Colon (tissue), 2 donors: ENCODE measurements around the gene MAP3K10.
"Not testable (repeated sequence)": the region's sequence is repeated elsewhere in the genome, so short reads cannot be mapped to it uniquely, and the experiment has no call there.

Source experiments
- FAIRE-seq: peaks from 2 replicates; lab custom pipeline; 2012; peaks lifted over from hg19 to GRCh38; lab: Jason Lieb, UNC
- donor health status: control.
- donor health status: control.

Gene MAP3K10

DNA sequence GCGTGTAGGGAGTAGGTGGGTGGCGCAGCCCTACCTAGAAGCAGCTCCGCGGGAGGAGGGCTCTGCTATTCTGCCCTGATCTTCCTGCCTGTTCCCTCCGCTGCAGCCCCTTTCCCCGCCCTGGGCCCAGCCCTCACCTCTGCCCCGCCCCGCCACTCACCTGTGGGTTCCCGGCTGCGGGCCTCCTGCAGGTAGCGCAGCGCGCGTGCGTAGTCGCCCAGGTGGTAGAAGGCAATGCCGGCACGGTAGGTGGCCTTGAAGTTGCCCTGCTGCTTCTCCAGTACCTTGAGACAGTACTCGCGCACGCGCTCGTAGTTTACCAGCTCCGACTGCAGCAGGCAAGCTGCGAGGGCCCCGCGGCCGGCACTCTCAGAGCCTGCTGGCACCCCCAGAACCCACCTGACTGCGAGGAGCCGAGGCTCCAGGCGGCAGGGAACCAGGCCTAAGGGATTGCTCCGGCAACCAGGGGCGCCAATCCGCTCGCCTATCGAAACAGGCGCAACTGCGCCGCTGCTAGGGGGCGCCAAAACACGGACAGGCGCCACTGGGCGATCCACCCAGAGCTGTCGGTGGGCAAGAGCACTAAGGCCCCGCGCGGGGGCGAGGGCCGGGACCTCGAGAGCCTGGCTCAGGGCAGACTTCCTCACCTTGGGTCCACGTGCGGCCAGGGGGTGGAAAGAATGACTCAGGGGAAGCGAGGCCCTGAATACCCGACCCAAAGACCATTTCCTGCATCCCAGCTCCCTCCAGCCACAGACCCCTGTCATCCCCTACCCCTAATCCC, 26.0 kb downstream of the MAP3K10 start:
- no peak for FAIRE-seq

DNA sequence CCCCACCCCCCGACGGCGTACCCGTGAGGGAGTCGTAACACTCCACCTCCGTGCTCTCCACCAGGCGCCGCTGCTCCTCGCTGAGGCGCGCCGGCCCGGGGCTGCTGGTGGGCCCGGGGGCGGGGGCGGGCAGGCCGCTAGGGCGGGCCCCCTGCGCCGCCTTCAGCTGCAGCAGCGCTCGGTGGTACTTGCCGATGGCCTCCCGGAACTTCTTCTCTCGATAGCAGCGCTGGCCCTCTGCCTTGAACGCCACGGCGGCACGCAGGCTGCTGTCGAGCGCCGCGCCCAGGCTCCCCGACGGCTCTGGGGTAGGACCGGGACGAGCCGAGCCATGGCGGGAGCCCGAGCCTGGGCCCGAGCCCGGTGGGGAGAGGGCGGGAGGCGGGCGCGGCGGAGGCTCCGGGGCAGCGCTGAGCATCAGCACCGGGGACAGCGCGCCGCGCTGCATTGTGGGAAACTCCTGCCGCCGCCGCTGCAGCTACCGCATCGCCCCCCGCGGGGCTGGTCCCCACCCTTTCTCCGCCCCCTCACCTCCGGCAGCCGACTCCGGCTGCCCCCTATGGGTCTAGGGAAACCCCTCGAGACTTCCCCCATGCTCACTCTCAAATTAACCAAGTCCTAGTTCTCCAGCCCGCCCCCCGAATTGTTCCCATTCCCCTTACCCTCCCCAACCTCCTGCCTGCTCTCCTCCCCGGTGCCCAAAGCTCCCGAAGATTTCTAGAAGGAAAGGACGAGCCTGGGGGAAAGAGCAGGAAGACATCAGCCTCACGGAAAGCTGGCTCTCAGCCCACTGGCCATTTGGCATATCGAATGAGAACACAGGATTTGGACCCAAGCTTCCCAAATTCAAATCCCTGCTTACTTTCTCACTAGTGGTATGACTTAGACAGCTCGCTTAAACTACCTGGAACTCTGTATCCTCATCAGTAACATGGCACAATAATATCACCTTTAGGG, 27.0 kb downstream of the MAP3K10 start, which contains the start of gene TTC9B:
TTC9B (minus strand) TSS at position 451 of the 957 bp plus-strand sequence; CDS start at position 448, 3 bp downstream.
- no peak for FAIRE-seq

DNA sequence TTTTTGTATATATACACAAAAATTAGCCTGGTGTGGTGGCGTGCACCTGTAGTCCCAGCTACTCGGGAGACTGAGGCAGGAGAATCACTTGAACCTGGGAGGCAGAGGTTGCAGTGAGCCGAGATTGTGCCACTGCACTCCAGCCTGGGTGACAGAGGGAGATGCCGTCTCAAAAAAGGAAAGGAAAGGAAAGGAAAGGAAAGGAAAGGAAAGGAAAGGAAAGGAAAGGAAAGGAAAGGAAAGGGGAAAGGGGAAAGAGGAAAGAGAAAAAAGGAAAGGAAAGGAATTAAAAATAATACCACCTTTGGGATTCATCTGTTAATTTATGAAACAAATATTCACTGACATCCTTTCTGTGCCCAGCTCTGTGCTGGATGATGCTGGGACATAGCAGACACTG, 27.8 kb downstream of the MAP3K10 start:
- FAIRE-seq = not testable (repeated sequence)

DNA sequence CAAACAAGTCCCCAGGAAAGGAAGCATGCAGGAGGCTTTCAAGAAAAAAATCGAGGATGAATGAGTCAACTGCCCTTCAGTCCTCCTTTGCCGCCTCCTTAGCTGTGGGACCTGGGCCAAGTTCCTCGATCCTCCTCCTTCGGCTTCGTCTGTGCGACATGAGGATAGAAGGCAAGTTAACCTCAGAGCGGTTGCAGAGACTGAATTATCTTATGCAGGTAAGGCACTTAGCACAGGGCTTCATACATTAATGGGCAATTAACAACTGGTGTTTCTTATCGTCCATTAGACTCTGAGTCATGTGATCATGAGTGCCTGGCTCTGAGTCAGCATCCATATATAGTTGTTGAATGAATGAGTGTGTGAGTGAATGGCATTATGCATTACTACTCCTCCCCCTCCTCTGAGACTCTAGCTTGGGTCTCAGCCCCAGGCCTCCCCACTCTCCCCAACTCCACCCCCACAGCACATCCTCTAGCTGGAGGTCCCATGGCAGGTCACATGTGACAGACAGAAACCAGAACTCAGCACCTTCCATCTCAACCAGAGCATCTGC, 28.6 kb downstream of the MAP3K10 start:
- no peak for FAIRE-seq

DNA sequence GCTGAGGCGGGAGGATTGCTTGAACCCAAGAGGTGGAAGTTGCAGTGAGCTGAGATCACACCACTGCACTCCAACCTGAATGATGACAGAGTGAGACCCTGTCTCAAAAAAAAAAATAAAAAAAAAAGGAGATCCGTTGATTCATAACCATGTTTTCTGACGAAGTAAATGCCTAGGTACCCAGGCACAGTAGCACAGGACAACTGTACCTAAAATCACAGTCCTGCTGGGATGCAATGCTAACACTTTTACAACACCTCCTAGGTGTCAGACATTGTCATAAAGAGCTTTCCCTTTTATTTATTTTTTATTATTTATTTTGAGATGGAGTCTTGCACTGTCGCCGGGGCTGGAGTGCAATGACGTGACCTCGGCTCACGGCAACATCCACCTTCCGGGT, 29.4 kb downstream of the MAP3K10 start:
- no peak for FAIRE-seq

DNA sequence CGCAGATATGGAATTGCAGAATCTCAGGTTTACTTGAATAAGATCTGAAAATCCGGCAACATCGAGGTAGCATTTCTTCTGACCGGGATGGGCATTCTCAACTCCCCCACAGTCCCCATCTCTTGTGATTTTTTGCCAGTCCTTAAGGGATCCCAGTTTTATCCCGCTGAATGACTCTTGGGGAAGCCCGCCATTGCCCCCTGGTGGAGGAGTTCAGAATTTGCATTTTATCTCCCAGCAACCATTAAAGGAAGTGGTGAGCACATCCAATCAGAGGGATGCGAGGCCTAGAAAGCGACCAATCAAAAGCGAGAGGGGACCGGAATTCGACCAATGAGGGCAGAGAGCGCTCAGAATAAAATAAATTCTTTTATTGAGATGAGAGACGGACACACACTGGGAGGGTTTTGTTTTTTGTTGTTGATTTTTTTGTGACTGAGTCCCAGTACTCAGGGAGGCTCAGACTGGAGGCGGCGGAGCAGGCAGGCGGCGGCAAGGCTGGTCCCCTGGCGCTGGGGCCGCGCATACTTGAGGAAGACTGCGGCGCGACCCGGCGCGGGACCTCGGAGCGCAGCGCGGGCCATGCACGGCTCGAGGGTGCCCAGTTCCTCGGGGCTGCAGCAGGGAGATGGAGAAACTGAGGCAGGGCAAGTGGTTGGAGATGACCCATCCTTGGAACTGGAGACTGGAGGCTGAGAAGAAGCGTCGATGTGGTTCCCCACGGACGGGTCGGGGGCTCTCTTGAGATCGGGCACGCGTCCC, 30.8 kb downstream of the MAP3K10 start:
- FAIRE-seq = peak; percentile 79

DNA sequence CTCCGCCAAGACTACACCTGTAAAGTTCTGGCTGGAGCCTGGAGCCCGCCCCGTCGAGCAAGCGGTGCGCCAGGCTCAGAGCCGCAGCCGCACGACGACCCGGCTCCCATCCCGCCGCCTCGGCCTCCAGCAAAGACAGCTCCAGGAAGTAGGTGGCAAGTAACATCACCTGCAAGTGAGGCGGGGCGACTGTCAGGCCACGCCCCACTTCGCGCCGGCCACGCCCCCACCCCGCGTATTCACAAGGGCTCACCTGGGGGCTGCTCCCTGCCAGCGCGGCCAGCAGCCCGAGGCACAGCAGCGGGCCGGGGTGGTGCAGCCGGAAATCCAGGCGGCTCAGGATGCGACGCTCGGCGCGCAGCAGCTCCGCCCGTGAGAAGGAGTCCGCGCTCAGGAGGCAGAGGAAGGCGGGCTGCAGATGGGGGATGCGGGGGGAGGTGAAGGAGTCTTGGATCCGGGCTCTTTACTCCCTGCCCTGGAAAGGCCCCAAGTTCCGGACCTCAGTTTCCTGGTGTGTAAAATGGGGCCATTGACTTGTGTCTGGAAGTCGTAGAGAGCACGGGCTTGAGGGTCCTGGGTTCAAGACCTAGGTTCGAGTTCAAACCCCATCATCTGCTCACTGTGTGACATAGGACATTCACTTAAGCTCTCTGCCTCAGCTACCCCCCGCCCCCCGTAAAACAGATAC, 32.1 kb downstream of the MAP3K10 start:
- FAIRE-seq = no peak

DNA sequence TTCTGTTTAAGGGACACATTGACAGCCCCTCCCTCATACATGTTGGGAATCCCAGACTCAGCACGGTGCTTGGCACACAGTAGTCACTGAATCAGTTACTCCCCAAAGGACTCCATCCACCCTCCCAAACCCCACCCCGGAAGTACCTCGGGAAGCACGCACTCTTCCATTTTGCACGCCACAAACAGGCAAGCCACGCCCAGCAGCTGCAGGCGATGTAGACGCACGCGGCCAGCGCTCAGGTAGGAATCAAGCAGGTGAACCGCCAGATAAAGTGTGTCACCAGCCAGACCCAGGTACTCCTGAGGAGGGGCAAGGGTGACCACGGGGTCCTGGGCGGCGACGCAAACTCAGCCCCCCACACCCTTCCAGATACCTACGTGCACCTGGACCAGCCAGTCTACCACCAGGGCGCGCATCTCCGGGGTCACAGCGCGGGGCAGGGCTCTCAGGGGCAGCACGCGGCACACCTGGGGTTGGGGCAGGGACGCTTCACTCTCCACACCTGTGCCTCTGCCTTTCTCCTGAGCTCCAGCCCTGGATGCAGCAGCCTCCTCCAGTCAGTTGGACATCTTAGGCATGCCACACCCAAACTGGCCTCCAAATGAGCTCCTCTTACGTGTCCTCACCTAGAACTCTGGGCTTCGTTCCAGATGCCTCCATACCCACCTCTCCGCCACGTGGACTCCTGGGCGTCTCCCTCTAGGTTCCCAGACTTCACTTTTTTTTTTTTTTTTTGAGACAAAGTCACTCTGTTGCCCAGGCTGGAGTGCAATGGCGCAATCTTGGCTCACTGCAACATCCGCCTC, 33.3 kb downstream of the MAP3K10 start:
- no peak for FAIRE-seq

DNA sequence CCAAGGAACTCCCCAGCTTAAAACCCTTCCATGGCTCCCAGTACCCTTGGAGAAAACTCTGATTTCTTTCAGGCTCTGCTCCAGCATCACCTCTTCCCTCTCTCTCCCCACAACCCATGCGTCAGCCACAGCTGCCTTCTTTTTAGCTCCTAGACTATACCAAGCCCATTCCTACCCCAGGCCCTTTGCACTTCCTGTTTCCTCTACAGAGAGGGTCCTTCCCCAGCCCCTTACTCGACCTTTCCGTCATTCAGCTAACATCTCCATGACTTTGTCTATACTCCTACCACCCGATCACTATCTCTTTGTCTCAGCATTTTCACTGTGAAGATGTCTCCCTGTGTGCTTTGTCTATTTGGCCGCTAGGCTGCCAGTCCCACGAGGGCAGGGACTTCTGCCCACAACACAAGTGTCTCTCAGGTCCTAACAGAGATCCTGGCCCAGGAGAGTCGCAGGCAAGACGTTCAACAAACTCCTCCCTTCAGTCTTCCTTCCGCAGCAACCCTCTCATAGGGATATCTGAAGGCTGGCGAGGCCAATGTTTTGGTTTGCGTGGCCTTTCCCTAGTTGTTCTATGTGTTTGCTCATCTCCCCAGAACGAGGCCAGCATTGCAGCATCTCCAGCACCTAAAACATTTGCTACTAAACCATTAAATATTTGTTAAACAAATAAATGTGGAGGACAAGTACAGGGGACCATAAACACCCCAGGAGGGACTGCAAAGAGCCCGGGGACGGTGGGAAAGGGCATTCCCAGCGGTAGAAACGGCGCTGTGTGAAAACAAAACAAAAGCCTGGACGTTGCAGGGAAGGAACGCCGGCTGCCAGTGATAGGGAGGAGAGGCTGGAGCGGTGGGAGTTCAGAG, 34.4 kb downstream of the MAP3K10 start:
- FAIRE-seq = no peak

DNA sequence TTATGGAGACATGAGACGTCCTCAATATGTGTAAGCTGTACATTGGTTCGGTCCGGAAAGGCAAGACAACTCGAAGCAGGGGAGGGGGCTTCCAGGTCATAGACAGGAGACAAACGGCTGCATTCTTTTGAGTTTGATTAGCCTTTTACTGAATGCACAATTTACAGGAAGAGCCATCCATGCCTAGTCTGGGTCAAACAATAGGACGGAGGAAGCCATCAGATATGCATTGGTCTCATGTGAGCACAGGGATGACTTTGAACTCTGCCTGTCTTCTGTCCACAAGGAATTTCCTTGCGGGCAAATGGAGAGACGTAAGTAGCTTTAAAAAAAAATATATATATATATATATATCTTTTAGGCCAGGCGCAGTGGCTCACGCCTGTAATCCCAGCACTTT, 37.1 kb downstream of the MAP3K10 start:
- no peak for FAIRE-seq

DNA sequence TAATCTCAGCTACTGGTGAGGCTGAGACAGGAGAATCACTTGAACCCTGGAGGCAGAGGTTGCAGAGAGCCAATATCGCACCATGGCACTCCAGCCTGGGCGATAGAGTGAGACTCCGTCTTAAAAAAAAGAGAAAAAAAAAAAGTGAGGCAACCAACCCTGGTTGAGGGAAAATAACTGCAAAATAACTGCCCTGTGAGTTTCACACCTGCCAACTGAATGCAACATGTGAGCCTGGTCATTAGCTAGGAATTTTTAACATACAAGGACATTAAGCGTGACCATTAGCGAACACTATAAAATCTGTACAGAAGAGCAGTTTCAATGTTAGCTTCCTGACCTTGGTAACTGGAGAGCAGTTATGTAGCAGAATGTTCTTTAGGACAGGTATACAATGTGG, 37.6 kb downstream of the MAP3K10 start:
- FAIRE-seq = no peak

DNA sequence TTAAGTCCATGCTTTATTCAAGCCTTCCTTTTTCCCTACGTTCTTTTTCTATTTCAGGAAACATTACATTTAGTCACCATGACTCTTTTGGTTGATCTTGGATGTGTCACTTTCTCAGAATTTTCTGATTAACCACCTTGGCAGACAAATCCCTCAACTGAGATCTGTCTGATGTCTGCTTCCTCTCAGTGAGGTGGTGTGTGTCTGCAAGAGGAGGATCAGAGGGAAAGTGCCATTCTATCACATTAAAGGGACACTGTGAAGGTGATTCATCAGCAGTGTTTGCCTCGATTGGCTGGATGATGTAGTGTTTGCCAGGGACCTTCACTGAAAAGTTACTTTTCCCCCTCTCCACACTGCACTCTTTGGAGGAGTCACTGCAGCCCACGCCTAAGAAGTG, 38.3 kb downstream of the MAP3K10 start:
- FAIRE-seq = no peak

DNA sequence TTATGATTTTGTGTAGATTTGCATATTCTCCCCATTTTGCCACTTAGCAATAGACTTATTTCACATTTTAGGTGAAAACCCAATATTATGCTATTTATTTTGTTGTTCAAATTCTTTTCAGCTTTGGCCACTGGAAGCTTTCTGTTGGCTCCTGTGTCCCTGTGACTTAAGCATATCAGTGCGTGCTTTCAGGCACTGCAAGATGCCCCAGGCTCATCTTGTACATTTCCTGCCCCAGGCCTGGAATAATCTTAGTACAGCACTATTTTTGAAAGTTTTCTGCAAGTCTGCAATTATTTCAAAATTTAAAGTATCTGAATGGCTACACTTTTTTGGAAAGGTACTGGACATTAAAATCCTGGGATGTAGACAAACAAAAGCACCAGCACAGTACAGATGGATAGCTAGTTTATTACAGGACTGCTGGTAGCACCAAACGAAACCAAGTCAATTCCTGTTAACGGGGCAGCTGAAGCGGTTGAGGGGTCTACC, 38.7 kb downstream of the MAP3K10 start:
- FAIRE-seq = no peak

DNA sequence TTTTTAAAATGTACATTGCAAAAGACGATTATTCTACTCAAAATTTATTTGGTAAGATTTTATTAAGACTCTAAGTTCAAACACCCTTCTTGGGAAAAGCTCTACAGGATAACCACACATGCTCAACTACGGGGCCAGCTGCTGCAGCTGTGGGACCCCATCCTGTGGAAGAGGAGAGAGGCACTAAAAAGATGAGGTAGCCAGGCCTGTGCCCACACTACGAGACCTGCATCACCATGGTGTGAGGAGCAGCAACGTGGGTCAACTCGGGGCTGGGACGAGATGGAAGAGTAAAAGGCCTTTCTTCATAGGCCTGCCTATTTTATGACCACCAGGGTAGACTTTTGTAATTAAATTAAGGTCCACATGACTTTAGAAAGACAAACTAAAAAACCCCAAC, 39.8 kb downstream of the MAP3K10 start:
- no peak for FAIRE-seq

DNA sequence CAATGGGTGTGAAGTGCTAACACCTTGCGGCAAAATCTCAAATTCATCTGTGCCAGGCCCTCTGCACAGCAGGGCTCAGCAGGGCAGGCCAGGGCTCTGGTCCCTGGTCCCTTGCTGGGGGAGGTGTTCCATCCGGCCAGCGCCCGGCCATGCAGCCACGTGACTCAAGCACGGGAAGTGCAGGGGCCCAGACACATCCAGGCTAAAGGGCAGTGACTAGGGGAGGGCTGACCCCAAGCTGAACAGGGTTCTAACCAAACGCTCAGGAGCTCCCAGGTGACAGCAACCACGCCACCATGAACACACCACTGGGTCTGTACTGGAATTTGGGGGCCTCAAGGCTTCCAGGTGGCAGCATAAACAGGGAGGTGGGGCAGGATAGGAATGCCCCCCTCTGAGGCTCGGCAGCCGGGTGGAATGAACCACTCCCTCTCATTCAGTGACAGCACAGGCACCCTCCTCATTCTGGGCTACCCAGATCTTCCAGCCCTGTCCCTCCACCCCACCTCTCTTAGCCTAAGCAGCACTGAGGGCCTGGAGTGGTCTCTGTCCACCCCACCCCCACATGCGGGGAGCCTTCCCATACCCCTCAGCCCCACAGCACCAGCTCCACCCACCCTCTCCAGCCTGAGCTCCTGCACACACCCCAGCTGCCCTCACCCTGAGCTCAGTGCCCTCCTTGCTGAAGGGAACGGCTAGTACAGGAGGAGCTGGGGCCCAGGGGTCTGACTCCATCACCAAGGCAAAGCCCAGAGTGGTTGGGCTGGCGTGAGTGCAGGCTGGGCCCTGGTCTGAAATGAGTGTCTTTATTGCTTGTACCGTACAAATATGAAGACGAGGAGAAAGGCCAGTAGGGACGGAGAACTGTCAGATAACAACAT, 40.6 kb downstream of the MAP3K10 start:
- no peak for FAIRE-seq

DNA sequence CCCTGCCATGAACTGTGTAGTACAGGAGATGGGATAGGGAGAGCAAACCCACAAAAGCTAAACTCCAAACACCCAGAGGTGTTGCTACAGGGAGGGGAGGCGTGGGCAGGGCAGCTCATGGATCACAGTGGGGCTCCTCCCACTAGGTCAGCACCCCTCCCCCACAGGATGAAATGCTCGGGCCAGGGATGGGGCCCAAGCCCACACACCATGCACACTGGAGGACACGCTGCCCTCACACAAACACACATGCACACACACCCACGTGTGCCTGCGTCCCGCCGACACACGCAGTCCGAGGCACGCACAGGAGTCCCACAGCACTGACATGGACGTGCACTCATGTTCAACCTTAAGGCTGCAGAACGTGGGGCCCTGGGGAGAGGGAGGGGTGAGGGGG, 41.3 kb downstream of the MAP3K10 start:
- FAIRE-seq = no peak

DNA sequence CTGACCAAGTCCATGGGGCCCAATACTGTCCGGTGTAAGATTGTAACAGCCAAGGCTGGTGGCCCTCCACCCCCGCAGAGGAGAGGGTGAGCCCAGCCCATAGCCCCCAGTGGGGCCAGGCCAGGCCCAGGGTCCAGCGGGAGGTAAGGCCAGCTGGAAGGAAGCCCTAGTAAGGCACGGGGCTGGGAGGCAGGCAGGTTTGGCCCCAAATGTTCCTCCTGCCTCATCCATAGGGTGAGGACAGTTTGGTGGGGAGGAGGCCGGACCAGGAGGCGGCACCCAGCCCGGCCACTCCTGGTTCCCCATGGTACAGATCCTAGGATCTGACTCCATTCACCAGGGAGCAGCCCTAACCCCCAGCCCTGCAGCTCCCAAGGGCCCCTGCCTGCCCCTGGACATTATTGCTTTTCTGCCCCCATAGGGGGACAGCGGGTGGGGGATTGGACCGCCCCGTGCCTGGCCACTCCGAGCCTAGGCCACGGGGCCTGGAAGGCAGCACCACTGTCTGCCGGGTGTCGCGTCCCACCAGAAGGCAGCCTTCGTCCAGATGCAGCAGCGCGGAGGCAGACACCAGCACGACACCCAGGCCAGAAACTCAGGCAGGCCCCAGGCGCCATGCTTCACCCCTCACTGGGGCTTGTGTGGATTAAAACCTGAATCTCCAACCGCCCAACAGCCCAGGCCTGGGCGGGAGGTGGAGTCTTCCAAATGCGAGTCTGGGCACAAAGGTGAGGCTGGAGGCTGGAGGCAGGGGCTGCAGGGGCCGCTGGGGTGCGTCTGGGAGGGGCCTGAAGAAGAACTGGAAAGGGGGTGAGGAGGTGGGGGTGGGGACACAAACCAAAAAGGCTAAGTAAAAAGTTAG, 42.0 kb downstream of the MAP3K10 start:
- FAIRE-seq = no peak
